IPS-18c (cell line): Measurements from ENCODE around the gene RFC3.
A peak's percentile ranks its signal among the peaks of the same experiment; 100 is the strongest.
"Not testable (repeated sequence)": the region's sequence is repeated elsewhere in the genome, so short reads cannot be mapped to it uniquely, and the experiment has no call there.

Experiments used
- H3K4me3 ChIP-seq: 2 replicates; pipeline ENCODE4 v1.7.0; 2013; ENCODE audit warnings: low read depth, mild to moderate bottlenecking, low read length, moderate library complexity; ENCODE audit not compliant: insufficient read depth
- H3K9me3 ChIP-seq: one replicate; pipeline ENCODE4 v1.6.1; 2013; ENCODE audit warnings: mild to moderate bottlenecking, low read length, moderate library complexity; ENCODE audit not compliant: control insufficient read depth, insufficient read depth

The RFC3 gene

DNA sequence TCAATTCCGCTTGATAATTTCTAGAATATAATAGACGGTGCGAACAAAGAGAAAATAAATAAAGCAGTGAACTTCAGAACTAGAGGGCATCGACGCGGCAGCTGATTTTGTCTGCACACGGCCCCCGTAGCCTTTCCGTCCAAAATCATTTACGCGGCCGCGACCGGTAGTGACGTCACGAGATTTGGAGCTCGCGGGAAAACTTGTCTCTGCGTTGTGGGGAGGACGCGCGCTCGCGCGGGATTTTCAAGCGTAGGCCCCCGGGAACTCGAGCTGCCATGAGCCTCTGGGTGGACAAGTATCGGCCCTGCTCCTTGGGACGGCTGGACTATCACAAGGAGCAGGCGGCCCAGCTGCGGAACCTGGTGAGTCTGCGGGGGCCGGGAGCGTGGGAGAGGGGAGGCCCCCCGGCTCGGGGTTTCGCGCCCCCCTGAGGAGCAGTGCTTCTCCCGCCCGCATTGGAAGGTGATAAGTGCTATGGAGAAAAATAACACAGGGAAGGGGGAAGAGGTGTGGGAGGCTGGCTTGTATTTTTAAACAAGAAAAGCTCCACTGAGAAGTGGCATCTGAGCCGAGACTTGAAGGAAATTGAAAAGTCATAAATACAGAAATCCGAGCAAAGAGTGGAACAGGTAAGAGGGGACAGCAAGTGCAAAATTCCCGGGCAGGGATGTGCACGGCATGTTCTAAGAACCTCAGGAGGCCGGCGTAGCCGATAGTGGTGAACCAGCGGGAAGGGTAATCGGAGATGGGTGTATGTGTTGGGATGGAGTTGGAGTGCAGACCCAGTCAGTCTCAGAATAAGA is at the start of gene RFC3:
Gene RFC3, plus strand, starts transcription at position 249 of the 806 bp plus-strand sequence. Its CDS starts 30 bp downstream, at position 279.
- H3K9me3 ChIP-seq, result no peaks in the 10 kb centered on the region
- H3K4me3 ChIP-seq, result peak within 1 kb of the TSS; percentile 89

- no peak overlapping the region for H3K4me3 ChIP-seq
- no peaks in the 10 kb centered on the region for H3K9me3 ChIP-seq
These were observed 46.7 kb upstream of the RFC3 start for GRCh38 chr13:33771296-33771695.

GRCh38 chr13:33773790-33774462 is 44.0 kb upstream of the RFC3 start:
- Histone ChIP-seq H3K9me3 (no peaks in the 10 kb centered on the region), H3K4me3 (no peak overlapping the region)

GRCh38 chr13:33775339-33776108 is 42.4 kb upstream of the RFC3 start:
- Histone ChIP-seq H3K9me3 (no peaks in the 10 kb centered on the region), H3K4me3 (no peak overlapping the region)

GRCh38 chr13:33776239-33776881 is 41.6 kb upstream of the RFC3 start:
- no peak overlapping the region for H3K4me3 ChIP-seq
- H3K9me3 ChIP-seq, result no peaks in the 10 kb centered on the region

GRCh38 chr13:33782631-33783030 is 35.3 kb upstream of the RFC3 start:
- H3K9me3 ChIP-seq, result no peaks in the 10 kb centered on the region

GRCh38 chr13:33783212-33783611 is 34.7 kb upstream of the RFC3 start:
- not testable (repeated sequence) for H3K9me3 ChIP-seq, H3K4me3 ChIP-seq

More at GRCh38 chr13:33782631-33783030, 35.3 kb upstream of the RFC3 start:
- no peak overlapping the region for H3K4me3 ChIP-seq

GRCh38 chr13:33784738-33785137 is 33.2 kb upstream of the RFC3 start:
- Histone ChIP-seq H3K4me3 (no peak overlapping the region), H3K9me3 (no peaks in the 10 kb centered on the region)

GRCh38 chr13:33785384-33785783 is 32.6 kb upstream of the RFC3 start:
- H3K9me3 ChIP-seq, result no peaks in the 10 kb centered on the region

GRCh38 chr13:33787051-33787591 is 30.8 kb upstream of the RFC3 start:
- no peak overlapping the region for H3K4me3 ChIP-seq
- H3K9me3 ChIP-seq, result no peaks in the 10 kb centered on the region

More at GRCh38 chr13:33785384-33785783, 32.6 kb upstream of the RFC3 start:
- H3K4me3 ChIP-seq, result no peak overlapping the region

DNA sequence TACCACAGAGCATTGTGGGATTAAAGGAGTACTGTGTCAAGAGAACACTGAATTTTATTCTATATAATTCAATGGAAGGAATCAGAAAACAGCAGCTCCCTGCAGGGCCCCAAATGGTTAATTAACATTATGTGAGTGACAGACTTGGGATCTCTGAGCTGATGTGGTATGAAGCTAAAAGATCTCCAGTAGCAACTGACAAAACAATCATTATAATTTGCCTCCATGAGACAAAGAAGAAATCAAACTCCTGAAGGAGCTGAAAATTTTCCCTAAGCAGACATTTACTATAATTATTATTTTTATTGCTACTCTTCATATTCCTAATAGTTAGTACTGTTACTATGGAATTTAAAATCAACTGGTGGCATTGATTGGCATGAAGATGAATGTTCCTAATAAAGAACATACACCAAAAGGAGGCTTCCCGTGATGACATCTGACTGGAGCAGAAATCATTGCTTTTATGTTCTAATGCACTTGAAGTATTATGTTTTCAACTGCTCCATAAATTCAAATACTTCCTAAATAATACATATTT is 28.8 kb upstream of the RFC3 start:
- Histone ChIP-seq H3K4me3 (no peak overlapping the region), H3K9me3 (no peaks in the 10 kb centered on the region)

- no peaks in the 10 kb centered on the region for H3K9me3 ChIP-seq
- no peak overlapping the region for H3K4me3 ChIP-seq
These were observed 28.2 kb upstream of the RFC3 start for GRCh38 chr13:33789739-33790138.

- no peak overlapping the region for H3K4me3 ChIP-seq
- H3K9me3 ChIP-seq, result no peaks in the 10 kb centered on the region
These were observed 24.2 kb upstream of the RFC3 start for GRCh38 chr13:33793726-33794125.

- Histone ChIP-seq H3K9me3 (no peaks in the 10 kb centered on the region), H3K4me3 (no peak overlapping the region)
These were observed 23.4 kb upstream of the RFC3 start for GRCh38 chr13:33794576-33794975.

DNA sequence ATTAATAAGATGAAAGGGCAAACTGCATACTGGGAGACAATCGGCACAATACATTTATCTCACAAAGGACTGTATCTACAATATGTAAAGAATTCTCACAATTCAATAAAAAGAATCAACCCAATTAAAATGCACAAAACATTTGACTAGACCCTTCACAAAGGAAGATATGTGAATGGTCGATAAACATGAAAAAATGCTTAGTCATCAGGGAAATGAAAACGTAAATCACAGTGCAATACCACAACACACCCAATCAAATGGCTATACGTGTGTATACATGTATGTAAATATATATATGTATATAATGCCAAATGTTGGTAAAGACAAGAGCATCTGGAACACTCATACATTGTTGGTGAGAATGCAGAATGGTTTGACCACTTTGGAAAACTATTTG is 21.9 kb upstream of the RFC3 start:
- H3K4me3 ChIP-seq, result no peak overlapping the region
- no peaks in the 10 kb centered on the region for H3K9me3 ChIP-seq

DNA sequence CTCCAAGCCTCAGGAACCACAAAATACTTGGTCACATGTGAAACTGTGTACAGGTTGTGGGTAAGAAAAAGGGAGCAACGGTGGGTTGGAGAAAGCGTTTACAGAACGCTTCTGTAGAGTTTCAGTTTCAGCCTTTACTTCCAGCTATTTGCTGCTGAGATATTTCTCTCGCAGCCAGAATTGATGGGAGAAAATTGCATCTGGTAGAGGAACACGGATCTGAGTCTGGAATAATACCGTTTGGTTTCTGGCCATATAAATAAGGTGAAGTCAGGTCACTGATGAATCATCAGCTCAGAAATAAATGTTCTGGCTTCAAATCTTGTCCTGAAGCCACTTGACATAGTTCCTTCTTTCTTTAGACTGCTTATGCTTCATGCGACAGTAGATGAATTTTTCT is 20.3 kb upstream of the RFC3 start:
- Histone ChIP-seq H3K4me3 (no peak overlapping the region), H3K9me3 (no peaks in the 10 kb centered on the region)

DNA sequence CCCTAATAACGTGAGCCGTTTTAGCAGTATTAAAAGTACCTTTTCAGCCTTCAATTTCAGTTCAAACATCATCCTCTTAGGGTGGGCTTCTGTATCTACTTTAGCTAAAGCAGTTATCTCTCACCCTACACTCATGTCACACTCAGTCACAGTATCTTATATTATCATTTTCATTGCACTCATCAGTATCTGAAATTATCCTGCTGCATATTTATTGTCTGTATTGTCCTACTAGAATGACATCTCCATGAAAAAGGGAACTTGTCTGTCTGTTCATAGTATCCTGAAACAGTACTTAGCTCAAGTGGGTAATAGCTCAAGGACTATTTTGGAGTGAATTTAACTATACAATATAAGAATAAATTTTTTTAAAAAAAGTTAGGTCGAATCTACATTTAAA is 19.9 kb upstream of the RFC3 start:
- no peaks in the 10 kb centered on the region for H3K9me3 ChIP-seq
- no peak overlapping the region for H3K4me3 ChIP-seq
